SH-SY5Y (cell line): ENCODE results near the gene IGF2BP1.

Source experiments
- GATA2 ChIP-seq: IDR thresholded peaks from 2 replicates; pipeline ENCODE4 v1.6.1; 2011; ENCODE audit warnings: mild to moderate bottlenecking, low read depth, low read length
- GATA3 ChIP-seq: IDR thresholded peaks from 2 replicates; pipeline ENCODE4 v1.6.1; 2011; ENCODE audit warnings: low read depth, mild to moderate bottlenecking, low read length, moderate library complexity

DNA sequence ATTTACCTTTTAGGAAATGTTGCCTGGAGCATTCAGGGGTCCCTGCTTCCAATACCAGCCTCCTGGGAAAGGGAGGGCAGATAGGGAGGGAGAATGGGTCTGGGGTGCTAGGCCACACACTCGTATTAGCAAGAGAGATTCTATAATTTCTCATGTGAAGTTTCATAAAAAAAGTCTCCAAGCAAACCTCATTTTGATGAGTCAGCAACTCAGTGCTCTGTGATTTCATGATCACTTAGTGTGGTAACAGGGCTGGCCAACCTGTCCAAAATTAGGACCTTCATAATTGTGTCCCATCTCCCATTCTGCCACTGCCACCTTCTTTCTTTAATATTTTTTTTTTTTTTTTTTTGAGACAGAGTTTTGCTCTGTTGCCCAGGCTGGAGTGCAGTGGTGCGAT, 41.4 kb downstream of the IGF2BP1 start:
- no peak for TF ChIP-seq GATA3
- no peak for TF ChIP-seq GATA2
